Stimulated activated CD4-positive, alpha-beta T cell treated with anti-CD3 and anti-CD28 coated beads, Interleukin-1b, Interleukin-23, amount 100 ng/mL, for 4 hours (primary cell): ENCODE measurements around the gene NUP214.
"Not testable (repeated sequence)": the region's sequence is repeated elsewhere in the genome, so short reads cannot be mapped to it uniquely, and the experiment has no call there.

Experiments used
- DNase-seq, 2 donors: peaks; one replicate each; pipeline ENCODE4 v3.0.0-alpha.2; 2020; ENCODE audit warnings: low read depth in 2 of 2

NUP214 gene

DNA sequence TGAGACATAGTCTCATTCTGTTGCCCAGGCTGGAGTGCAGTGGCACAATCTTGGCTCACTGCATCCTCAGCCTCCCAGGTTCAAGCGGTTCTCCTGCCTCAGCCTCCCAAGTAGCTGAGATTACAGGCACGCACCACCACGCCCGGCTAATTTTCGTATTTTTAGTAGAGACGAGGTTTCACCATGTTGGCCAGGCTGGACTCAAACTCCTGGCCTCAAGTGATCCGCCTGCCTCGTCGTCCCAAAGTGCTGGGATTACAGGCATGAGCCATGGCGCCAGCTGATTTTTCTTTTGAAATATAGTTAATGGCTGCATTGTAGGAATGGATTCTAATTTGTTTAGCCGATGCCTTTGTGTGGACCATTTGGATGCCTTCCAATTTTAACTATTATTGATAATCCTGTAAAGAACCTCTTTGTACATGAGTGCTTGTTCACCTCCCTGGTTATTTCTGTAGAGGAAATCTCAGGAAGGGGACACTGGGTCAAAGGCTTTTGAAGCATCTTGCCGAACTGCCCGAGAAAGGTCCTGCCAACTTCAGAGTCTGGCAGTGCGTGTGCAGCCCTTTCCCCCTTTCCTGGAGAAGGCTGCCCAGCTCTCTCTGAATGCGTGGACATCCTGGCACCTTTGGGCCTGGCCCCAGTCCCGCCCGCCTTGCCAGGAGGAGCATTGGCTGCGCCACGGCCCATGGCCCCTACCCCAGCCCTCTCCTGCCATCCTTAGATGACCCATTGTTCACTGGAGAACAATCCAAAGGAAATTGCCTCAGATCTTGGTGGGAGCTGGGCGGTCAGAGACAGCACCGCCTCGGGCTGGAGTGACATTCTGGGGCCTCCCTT, 8.9 kb upstream of the NUP214 start:
- no peak for DNase-seq

- no peak for DNase-seq
Measured at GRCh38 chr9:131117121-131117761, 8.1 kb upstream of the NUP214 start.

DNA sequence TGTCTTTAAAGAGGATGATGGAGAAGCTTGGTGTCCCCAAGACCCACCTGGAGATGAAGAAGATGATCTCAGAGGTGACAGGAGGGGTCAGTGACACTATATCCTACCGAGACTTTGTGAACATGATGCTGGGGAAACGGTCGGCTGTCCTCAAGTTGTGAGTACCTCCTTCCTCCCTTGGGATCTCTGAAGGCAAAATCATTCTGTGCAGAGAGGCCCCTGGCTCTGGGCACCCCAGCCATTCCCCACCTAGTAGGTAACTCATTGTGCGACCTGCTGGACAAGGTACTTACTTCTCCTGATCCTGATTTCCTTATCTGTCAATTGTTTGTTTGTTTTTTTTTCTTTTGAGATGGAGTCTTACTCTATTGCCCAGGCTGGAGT, 7.6 kb upstream of the NUP214 start:
- no peak for DNase-seq

- DNase-seq: no peak
Measured at GRCh38 chr9:131119600-131119999, 5.8 kb upstream of the NUP214 start.

DNA sequence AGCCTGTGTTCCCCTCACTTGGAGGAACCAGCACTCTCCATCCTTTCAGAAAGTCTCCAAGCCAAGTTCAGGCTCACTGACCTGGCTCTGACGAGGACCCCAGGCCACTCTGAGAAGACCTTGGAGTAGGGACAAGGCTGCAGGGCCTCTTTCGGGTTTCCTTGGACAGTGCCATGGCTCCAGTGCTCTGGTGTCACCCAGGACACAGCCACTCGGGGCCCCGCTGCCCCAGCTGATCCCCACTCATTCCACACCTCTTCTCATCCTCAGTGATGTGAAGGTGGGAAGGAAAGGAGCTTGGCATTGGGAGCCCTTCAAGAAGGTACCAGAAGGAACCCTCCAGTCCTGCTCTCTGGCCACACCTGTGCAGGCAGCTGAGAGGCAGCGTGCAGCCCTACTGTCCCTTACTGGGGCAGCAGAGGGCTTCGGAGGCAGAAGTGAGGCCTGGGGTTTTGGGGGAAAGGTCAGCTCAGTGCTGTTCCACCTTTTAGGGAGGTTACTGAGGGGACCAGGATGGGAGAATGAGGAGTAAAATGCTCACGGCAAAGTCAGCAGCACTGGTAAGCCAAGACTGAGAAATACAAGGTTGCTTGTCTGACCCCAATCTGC, 4.7 kb upstream of the NUP214 start:
- no peak for DNase-seq

DNA sequence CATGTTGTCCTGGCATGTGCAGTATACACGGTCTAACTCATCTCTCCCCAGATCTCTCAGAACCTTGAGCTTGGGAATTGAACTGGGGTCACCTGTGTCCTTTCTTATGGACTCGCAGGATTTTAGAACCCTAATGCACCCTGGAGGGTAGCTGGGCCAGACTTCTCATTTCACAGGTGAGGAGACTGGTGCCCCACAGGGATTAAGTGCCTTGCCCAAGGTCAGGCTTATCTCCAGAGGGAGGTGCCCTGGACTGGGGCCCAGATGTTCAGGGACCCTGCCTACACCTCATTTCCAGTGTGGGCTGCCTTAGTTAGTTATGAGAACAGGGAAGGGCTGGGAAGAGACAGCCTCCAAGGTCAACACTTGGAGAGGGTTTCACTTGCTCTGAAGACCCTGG, 4.0 kb upstream of the NUP214 start:
- no peak for DNase-seq

GRCh38 chr9:131122158-131122557, 3.2 kb upstream of the NUP214 start:
- DNase-seq: no peak

DNA sequence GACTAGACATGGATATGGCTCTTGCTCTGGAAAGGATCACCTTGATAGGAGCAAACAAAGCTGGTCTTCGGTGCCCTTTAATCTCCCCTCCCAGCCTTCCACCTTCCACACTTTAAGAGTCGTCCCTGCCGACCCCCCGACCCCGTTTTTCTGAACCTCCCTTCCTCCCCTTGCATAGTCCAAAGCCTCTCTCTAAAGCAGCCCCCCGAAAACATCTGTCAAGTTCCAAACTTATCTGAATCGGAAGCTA, 423 bp upstream of the NUP214 start:
- DNase-seq: no peak

DNA sequence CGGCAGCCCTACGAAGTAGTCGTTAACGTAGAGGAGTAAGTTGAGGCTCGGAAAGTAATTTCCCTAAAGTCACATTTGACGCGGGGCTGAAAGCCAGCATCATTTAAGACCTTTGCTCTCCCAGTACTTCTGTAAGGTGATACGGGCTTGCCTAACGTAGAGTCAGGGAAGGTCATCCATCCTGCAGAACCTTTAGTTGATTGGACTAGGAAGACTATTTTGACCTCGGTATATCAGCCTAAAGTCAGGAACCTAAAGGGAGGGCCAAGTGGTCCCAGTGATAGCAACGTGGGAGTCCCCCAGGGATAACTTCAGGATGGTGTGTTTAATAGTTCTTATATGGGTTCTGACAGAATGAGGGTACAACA, 657 bp downstream of the NUP214 start:
- DNase-seq: no peak

DNA sequence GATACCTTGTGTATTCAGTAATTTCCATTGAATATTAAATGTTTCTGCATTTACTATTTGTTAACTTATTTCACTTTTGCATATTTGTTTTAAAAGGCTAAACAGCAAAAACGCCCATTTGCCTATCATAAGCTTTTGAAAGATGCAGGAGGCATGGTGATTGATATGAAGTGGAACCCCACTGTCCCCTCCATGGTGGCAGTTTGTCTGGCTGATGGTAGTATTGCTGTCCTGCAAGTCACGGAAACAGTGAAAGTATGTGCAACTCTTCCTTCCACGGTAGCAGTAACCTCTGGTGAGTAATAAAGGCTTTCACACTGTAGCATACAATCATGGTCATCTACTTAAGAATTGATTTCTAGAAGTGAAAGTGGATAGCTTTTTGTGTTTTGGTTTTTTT, 3.8 kb downstream of the NUP214 start:
- DNase-seq: no peak

DNA sequence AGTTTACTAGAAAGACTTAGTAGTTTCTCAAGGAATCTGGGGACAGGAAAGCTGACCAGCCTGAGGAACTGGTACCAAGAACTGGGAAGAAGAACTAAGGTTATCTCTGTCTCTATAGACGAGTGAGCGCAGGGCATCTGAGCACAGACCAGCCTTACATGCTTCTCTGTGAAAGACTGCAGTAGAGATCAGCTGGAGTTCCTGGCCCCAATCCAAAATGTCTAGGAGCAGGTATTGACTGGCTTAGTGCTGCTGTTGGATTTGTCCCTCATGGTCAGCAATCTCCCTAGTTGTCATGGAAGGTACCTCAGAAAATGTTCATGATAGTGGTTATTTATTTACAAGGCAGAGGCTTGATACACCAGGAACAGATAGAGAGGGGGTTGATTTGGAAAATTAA, 13.3 kb downstream of the NUP214 start:
- DNase-seq: no peak

DNA sequence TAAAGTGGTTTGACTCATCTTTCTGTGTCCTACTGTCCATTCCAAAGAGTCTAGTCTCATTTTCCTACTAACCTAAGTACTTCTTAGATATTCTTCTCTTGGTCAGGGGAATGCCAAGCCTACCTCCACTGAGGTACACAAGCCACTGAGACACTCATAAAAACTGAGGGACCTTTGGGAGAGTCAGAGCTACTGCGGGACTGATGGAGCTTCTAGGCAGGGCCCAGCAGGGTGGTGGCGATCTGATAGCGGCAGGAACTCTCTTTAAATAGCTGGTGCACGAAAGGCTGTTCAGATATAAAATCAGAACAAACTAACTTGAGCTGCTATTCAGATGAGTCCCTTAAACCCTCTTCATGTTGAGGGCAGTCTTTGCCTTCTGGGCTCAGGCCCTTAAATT, 14.7 kb downstream of the NUP214 start:
- no peak for DNase-seq

DNA sequence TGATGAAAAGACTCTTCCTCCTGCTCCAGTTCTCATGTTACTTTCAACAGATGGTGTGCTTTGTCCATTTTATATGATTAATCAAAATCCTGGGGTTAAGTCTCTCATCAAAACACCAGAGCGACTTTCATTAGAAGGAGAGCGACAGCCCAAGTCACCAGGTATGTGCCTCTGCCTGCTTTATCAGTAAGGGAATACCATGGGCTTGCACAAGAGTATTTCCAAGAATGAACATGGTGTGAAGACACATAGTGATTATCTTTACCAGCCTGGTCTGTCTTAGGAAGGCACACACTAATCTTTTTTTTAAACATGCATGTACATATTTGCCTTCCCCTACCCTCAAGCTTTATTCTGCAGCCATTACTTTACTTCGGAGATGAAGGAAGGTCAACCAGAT, 15.2 kb downstream of the NUP214 start:
- DNase-seq: no peak

GRCh38 chr9:131142160-131142559, 16.8 kb downstream of the NUP214 start:
- DNase-seq: no peak

- no peak for DNase-seq
Measured at GRCh38 chr9:131144201-131144600, 18.8 kb downstream of the NUP214 start.

GRCh38 chr9:131145245-131145644, 19.9 kb downstream of the NUP214 start:
- DNase-seq: no peak

- DNase-seq: no peak
Measured at GRCh38 chr9:131146186-131146585, 20.8 kb downstream of the NUP214 start.

GRCh38 chr9:131148276-131148675, 22.9 kb downstream of the NUP214 start:
- no peak for DNase-seq

- no peak for DNase-seq
Measured at GRCh38 chr9:131148966-131149687, 23.7 kb downstream of the NUP214 start.

DNA sequence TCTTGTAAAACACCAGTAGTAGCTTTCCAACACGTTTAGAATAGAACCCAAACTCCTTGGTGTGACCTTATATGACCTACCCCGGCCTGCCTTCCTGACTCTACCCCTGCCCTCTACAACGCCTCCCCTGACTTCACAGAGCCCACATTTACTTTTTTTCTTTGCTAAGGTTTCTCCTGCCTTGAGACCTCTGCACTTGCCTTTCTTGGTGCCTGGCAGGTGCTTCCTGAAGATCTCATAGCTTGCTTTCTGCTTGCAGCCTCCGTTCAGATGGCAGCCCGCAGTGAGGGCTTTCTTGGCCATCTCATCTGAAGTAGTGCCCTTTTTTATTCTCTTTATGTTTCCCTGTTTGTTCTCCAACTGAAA, 24.3 kb downstream of the NUP214 start:
- no peak for DNase-seq

DNA sequence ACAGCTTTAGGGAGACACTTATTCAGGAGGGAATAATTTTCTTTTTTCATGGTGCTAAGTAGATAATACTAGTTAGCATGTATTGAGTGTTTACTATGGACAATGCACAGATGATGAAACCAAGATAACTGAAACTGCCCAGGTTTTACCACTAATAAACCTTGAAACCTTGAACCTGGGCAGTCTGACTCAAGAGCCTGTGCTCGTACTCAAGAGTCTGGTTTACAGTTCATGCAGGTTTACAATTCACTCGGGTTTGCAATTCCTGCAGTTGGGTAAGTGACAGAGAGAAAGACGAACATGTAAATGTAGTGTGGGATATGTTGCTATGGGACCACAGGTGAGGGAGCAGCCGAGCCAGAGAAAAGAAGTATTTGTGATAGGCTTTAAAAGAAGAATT, 28.2 kb downstream of the NUP214 start:
- DNase-seq: no peak

- not testable (repeated sequence) for DNase-seq
Measured at GRCh38 chr9:131158673-131159072, 33.3 kb downstream of the NUP214 start.
